GM18508 (cell line): ENCODE data around the gene SOD2.
"Not testable (repeated sequence)": the region's sequence is repeated elsewhere in the genome, so short reads cannot be mapped to it uniquely, and the experiment has no call there.

ENCODE experiments used
- ATAC-seq: cut with Tn5 transposase; IDR thresholded peaks from one replicate; pipeline ENCODE4 v1.9.1; 2021; ENCODE audit warnings: moderate number of reproducible peaks; ENCODE audit not compliant: insufficient read depth, unreplicated experiment

Gene SOD2

DNA sequence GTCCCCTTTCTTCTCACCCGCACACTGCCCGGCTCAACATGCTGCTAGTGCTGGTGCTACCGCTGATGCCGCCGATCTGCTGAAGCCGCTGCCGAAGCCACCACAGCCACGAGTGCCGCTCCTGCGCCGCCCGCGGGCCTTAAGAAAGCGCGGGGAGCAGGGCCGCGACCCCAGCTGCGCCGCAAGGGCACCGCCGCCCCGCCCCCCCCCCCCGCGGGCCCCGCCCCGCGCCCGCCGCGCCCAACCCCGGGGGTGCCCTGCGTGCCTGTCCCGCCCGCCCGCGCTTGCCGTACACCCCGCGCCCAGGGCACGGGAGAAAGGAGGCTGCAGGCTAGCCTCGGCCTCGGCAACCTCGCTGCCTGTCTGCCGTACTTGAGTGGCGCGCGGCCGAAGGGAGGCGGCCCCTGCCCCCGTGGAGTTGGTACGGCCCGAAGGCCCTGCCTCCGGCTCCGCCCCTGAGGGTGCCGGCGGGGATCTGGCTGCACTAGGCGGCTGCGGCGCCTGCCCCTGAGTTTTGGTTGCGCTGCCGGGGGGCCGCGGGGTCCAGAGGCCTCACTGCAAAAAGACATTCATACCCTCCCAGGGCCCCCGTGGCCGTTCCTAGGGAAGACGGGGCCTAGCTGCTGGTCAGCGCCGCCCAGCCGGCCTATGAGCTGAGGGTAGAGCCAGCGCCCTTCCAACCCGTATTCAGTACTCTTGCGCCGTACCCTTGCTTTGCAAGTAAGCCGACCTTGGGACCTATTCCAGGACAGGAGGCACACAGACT lies at the start of gene SOD2:
Gene SOD2 (minus strand): TSS at position 114 of the 766 bp plus-strand sequence. CDS start 74 bp downstream, at position 40.
- peak; percentile 51 for ATAC-seq

DNA sequence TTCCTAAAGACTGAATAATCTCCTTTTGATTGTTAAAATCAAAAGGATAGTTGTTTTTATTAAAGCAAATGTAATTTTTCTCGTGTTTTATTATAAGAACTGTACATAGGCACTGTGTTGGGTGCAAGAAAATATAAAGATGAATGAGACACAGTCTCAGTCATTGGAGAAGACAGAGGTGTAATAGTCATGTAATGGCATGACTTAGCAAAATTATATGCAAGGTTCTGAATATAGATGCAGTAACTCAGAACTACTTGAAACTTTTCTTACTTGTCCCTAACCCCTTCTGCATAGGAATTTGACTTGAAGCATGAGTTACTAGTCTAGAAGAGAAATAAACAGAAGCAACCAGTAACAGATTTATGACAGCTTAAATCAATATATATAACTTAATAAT lies 49.1 kb upstream of the SOD2 start:
- no peak for ATAC-seq

DNA sequence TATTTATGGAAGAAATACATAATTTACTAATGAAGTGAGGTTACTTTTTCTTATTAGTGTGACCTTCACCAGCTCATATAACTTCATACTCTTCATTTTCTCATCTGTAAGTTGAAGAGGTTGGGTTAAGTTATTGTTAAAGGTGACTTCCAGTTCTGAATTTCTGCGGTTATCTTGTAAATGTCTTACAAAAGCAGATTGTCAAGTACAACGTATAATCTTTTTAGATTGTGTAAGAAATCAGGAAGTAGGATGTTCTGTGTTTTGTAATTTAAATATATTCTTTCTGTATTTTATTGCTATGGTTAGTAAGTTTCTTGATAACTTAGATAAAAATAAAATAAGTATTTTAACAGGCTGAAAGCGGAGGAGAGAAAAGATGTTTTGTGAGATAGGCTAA lies 46.3 kb upstream of the SOD2 start:
- no peak for ATAC-seq

DNA sequence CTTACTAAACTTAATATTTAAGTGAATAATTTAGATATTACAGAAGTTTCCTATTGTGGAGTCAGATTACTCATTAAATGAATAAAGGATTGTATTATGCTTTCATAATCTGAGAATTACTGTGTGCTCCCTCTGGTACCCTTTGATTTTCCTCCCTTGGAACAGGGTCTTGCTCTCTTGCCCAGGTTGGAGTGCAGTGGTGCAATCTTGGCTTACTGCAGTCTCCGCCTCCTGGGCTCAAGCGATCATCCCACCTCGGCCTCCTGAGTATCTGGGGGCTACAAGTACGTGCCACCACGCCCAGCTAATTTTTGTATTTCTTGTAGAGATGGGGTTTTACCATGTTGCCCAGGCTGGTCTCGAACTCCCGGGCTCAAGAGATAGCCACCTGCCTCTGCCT lies 43.9 kb upstream of the SOD2 start:
- ATAC-seq: no peak

- ATAC-seq: not testable (repeated sequence)
These were observed 40.4 kb upstream of the SOD2 start for GRCh38 chr6:159733395-159733794.

DNA sequence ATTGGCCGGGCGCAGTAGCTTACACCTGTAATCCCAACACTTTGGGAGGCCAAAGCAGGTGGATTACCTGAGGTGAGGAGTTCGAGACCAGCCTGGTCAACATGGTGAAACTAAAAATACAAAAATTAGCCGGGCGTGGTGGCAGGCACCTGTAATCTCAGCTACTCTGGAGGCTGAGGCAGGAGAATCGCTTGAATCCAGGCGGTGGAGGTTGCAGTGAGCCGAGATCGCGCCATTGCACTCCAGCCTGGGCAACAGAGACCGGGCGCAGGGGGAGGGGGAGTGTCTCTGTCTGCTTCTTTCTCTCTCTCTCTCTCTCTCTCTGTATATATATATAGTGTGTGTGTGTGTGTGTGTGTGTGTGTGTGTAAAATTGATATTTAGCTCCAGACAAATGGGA lies 39.5 kb upstream of the SOD2 start:
- not testable (repeated sequence) for ATAC-seq

DNA sequence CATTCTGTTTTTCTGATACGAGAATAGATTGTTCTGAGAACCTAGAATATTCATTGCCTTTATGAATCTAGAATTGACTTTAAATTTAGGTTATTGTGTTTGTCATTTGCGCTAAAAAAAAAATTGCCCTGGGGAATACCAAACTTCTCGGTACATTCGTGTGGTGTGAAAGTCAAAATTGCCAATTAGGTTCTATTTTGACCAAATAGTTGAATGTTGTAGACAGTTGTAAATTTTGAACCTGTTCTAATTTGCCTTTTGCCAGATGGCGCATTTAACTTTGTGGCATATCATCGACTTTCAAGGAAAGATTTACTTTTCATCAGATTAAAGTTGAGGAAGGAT lies 37.3 kb upstream of the SOD2 start:
- ATAC-seq: no peak

GRCh38 chr6:159729598-159730331 lies 36.7 kb upstream of the SOD2 start:
- no peak for ATAC-seq

GRCh38 chr6:159728531-159728964 lies 35.5 kb upstream of the SOD2 start:
- no peak for ATAC-seq

DNA sequence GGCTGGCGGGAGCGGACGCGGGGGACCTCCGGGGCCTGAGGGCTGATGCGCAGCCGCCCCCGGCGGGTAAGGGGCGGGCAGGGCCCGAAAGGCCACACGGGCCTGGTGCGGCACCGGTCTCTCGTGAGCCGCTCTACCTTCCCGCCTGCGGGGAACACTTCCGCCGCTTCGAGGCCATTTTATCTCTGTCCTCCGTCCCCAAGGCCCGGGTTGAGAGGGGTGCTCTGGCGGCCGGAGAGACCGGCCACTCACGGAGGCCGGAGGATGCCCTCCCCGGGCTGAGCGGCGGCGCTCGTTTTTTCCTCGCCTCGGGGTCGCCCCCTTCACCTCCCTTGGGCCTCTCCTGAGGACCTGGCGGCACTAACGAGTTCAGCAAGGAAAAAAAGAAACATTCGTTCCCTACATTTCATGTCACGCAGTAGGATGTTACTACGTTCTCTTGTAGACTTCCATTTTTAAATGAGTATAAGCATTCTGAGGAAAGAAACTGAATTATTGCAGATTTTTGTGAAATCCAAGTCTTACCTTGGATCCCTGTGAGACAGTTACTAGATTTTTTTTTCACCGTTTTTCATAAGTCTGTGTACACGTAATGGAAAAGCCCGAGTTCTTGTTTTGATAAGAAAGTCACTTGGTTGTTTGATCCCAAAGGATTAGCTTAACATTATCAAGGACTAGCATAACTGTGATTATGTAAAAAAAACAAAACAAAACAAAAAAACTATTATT lies 34.8 kb upstream of the SOD2 start:
- peak; percentile 15 for ATAC-seq

GRCh38 chr6:159726918-159727716 lies 34.1 kb upstream of the SOD2 start, which contains the start of gene WTAP:
TSS of gene WTAP (plus strand) at chr6:159727506. CDS start at chr6:159736266, 8,760 bp downstream.
- ATAC-seq: peak; percentile 58

DNA sequence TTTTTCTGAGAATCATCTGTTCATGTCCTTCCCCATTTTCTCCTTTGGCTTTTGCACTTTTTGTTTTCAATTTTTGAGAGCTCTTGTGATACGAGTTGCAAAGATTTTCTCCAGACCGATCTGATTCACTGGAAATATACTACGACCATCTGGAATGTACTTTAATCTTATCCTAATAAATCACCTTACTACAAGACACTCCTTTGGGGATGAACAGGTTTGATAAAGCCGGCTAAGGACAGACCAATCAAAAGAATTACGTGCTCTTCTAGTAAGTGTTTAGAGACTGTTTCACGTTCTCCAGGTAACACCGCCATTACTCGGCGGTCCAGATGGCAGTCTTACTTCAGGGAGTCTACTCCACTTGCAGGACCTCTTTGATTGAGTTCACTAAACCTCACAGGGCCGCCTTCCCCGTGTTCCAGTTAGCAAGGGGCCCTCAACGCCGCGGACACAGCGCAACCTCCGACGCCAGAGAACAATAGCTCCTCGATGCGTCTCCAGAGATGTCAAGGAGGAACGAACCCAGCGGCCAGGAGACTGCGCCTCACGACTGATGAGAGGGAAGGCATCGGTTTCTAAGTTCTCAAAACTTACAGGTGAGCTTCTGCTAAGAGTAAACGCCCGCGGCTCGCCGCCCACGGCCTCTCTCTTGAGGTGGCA lies 33.3 kb upstream of the SOD2 start:
- ATAC-seq: no peak

DNA sequence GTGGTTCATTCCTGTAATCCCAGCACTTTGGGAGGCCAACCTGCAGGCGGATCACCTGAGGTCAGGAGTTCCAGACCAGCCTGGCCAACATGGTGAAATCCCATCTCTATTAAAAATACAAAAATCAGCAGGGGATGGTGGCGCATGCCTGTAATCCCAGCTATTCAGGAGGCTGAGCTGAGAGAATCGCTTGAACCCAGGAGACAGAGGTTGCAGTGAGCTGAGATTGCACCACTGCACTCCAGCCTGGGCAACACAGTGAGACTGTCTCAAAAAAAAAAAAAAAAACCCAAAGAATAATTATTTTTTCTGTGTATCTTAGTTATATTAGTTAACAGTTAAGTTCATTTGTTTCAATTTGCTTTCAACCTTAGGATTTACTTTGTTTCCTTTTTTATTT lies 32.2 kb upstream of the SOD2 start:
- not testable (repeated sequence) for ATAC-seq

- ATAC-seq: no peak
These were observed 31.7 kb upstream of the SOD2 start for GRCh38 chr6:159724778-159725177.

DNA sequence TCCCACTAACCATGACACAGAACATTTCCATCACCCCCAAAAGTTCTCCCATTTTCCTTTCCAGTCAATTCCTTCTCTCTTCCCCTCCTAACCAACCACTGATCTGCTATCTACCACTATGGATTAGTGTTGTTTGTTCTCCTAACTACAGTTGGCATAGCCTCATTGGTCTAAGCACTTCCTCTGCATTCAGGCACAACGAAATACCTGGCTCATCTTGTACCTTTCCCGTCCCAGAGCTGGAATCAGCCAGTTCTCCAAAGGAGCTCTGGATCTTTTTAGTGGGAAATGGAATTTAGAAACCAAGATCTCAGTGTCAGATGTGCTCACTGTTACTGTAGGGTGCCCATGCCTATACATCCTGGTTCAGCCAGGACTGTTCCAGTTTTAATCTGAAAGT lies 30.2 kb upstream of the SOD2 start:
- ATAC-seq: no peak

- no peak for ATAC-seq
These were observed 29.6 kb upstream of the SOD2 start for GRCh38 chr6:159722655-159723054.

- not testable (repeated sequence) for ATAC-seq
These were observed 28.9 kb upstream of the SOD2 start for GRCh38 chr6:159721981-159722380.

GRCh38 chr6:159720708-159721107 lies 27.7 kb upstream of the SOD2 start:
- no peak for ATAC-seq

DNA sequence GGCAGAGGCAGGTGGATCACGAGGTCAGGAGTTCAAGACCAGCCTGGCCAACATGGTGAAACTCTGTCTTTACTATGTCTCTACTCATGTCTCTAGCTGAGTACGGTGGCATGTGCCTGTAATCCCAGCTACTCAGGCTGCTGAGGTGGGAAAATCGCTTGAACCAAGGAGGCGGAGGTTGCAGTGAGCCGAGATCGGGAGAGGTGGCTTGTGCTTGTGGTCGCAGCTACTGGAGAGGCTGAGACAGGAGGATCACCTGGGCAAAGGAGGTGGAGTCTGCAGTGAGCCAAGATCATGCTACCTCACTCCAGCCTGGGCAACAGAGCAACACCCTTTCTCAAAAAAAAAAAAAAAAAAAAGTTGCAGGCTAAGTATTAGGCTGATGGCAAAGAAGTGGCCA lies 26.2 kb upstream of the SOD2 start:
- no peak for ATAC-seq

- no peak for ATAC-seq
These were observed 25.6 kb upstream of the SOD2 start for GRCh38 chr6:159718634-159719033.
